Uterus (tissue), 2 donors: ENCODE data around the gene STEAP2.

Experiments used
- CTCF ChIP-seq, 4 experiments: fragments of 200-600 bp in 2 of 4; fragments of 450-650 bp in 2 of 4; sonication (generic) in 2 of 4; IDR thresholded peaks; one replicate each; pipeline ENCODE4 v1.5.1; 2016 to 2019; ENCODE audit warnings: antibody characterized with exemption in 4 of 4, mild to moderate bottlenecking in 2 of 4, moderate library complexity in 1 of 4
- POLR2A ChIP-seq, 2 donors: fragments of 450-650 bp; IDR thresholded peaks; one replicate each; pipeline ENCODE4 v1.6.1; 2016; ENCODE audit warnings: antibody characterized with exemption in 2 of 2, mild to moderate bottlenecking in 1 of 2, moderate library complexity in 1 of 2

- no peak for TF ChIP-seq CTCF (IDR thresholded peaks at IDR 0.05)
- no peak for TF ChIP-seq POLR2A (IDR thresholded peaks at IDR 0.05)
Observed at GRCh38 chr7:90194911-90195809, 16.4 kb upstream of the STEAP2 start.
